HK-2 (cell line): ENCODE results near the gene CUX1.
"Not testable (repeated sequence)": the region's sequence is repeated elsewhere in the genome, so short reads cannot be mapped to it uniquely, and the experiment has no call there.

ENCODE experiments used
- DNase-seq: peaks from one replicate; pipeline ENCODE4 v3.0.0-alpha.2; 2018; ENCODE audit not compliant: unreplicated experiment

The CUX1 gene

DNA sequence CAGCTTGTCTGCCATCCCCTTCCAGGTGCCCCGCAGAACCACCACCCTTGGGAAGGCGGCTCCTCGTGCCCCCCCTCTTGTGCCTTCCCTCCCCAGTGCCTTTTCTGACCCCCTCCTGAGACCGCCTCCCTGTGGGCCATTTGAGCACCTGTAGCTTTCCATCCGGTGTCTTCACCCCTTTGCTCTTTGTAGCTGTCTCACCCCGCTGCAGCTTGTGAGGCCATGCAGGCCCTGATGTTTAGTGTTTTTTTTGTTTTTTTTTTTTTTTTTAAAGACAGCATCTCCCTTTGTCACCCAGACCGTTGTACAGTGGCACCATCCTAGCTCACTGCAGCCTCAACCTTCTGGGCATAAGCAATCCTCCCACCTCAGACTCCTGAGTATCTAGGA, 52.5 kb downstream of the CUX1 start:
- DNase-seq, result no peak

DNA sequence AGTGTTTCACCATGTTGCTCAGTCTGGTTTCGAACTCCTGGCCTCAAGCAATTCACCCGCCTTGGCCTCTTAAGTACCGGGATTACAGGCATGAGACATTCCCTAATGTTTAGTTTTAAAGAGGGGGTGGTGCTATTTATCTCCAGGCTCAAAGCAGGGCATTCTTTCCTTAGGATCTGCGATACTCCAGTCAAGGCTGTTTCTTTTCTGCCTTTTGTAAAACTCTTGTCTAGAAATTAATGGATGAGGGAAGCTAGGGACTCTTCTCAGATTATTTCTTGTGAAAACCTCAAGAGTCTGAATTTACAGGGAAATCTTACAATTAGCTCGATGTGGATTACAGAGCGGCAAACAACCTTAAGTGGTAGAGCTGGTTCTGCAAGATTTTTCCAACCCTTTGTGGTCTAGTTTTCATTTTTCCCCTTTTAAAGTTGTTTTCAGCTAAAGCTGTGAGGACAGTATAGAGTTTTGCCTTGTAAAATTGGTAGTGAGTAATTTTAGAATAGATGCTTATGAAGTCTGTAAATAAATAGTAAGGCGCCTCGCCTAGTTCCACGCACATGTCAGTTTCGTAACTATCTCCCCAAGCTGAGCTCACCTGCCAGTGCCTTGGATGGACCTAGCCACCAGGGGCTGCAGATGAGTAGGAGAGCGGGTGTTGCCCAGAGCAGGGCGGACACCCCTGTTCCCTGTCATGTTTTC, 53.1 kb downstream of the CUX1 start:
- no peak for DNase-seq

DNA sequence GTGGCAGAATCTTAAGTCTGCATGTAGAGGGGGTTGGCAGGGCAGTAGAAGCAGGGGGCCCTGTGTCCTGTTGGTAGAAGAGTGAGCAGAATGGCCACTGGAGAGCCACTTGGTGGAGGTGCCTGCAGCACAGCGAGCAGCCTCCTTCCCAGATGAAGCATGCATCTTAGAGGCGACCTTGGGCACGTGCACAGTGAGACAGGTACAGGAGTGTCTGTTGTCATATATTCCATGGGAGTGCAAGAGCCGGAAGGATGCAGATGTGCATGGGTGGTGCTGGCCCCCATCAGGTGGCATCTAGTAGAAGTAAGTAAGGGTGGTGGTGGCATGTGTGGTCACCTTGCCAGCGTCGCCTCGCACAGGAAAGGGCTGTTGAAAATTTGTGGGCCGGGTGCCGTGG, 53.9 kb downstream of the CUX1 start:
- DNase-seq, result no peak

DNA sequence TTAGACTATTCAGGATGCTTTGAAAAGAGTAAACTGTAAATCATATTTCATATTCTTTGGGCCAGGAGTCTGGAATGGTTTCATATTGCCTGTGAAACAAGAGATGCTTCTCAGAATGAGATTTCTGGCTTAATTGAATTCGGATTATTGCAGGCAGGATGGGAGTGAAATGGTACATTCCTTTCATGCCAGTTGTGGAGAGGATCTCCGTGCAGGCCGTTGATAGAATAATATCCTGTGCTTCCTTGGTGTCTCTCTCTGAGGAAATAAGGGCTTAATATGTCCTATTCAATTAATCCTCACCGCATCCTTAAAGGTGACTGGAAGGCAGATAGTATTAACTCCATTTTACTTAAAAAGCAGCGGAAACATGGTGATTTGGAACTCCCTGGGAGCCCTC, 56.6 kb downstream of the CUX1 start:
- no peak for DNase-seq

DNA sequence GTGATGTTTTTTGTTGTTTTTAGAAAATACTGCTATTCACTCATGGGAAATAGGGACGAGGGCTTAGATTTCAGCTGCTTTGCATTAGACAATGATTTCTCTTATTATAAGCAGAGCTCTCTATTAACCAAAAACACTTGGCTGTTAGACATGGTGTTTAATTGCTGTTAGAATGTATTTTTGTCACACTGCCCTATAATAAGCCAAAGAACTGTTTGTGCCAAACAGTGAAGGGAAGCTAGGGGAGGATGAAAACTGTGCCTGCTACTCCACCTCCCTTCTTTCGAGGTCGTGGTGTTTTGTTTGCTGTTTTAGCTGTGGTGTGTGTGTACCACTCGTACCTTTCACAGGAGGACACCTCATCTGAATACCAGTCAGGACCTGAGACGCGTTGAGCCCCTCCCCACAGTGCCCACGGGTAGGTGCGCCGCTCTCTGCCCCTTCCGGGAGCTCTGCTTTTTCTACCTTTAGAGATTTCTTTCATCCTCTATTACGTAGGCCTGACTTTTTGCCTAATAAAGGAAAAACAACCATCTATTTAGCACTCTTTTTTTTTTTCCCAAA, 57.9 kb downstream of the CUX1 start:
- no peak for DNase-seq

DNA sequence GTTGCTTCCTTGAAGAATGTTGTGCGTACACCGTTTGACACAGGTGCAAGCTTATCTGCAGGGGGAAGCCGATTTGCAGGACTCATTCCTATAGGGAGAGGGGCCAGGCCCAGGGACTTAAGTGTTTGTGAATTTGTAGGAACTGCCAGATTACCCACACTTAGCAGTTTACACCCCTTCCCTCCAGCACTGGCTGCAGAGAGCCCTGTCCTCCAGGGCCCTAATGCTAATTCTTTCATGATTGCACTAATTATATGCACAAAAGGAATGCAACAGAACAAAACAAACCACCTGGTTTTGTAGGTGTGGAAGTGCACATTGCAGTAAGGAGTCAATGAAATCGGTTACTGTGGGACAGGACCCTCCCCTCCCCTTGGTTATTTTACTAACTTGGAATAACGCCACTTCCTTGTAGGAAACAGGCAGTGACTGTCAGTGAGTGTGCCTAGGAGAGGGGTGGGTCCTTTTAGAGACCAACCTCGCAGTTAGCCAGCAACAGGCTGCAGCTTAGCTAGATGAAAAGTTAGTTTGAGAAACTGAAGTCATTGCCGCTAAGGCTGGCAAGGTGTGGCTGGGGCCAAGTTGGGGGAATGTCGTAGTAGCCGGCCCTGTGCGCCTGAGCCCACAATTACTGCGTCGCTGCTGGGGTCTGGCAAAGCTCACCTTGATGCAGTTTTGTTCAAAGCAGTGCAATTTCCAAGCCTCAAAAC, 60.6 kb downstream of the CUX1 start:
- DNase-seq, result no peak

DNA sequence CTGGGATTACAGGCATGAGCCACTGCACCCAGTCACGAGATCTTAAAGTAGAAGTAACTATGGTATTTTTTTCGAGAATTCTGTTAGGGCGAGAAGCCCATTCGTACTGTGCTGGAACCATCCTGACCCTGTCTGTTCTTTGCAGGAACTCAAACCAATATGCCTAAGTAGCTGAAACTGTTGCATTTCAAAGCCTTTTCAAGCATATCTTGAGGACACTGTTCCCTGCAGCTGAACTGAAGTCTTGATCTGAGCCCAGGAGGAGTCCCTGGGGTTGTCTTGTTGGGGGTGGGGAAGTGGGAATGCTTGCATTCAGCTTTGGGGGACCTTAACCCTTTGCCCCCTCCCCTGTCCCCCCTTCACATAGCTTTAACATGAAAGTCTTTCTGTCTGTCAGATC, 61.5 kb downstream of the CUX1 start:
- no peak for DNase-seq

DNA sequence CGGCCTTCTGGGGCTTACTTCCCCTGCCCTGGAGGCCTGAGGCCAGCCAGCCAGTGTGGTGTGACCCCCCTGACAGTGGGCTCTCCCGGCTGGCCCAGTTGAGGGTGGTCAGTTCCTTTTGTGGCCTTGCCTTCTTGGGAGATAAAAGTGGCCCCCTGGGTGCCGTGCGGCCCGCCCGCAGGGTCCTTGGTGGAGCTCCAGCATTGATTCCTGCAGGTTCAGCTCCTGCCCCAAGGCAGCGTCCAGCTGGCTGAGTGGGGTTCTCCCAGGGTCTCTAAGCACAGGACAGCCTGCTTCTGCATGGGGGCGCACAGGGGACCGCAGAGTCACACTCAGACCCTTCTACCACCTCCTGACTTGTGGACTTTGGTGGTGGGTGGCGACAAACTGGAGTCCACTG, 62.1 kb downstream of the CUX1 start:
- DNase-seq, result no peak

DNA sequence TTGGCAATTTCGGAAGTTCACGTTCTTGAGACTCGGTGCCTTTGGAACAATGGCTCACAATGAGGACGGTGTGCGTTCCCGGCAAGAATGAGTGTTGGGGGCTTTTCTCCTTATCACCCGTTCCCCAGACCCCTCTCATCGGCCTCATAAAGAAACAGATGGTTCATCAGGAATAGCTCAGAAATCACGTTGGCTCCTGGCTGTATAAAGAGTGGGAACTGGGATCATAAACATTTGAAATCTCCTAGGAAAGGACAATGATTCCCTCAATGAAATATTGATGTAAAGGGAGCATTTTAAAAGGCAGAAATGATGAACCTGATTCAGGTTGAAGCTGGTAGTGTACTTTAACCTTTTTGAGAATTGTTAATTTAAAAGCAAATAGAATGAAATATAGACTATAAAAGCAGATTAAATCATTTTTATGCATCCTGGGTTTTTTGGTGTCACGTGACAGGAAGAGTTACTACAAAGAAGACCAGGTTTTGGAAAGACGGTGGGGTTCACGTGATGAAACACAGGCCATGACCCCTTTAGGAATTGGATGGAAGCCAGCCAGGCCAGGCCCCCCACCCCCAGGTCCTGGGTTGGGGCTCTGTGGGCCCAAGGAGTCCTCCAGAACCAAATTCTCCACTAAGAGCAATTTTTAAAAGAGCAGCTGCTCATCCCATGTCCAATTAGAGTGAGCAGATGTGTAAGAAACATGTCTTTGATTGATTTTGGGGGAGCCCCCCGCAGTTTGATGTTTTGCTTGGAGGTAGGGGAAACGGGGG, 63.0 kb downstream of the CUX1 start:
- no peak for DNase-seq

DNA sequence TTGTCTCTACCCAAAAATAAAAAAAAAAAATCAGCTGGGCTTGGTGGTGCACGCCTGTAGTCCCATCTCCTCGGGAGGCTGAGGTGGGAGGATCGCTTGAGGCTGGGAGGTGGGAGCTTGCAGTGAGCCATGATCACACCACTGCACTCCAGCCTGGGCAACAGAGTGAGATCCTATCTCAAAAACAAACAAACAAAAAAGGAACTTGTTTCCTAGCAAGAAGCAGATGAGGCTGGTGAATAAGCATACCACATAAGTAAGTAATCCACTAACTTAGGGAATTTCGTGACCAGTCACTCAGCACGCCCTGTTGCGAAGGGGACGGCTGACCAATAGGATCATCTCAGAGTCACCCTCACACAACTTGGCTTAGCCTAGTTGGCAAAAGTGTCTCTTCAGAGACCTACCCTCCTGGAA, 64.6 kb downstream of the CUX1 start:
- DNase-seq, result peak; percentile 54

DNA sequence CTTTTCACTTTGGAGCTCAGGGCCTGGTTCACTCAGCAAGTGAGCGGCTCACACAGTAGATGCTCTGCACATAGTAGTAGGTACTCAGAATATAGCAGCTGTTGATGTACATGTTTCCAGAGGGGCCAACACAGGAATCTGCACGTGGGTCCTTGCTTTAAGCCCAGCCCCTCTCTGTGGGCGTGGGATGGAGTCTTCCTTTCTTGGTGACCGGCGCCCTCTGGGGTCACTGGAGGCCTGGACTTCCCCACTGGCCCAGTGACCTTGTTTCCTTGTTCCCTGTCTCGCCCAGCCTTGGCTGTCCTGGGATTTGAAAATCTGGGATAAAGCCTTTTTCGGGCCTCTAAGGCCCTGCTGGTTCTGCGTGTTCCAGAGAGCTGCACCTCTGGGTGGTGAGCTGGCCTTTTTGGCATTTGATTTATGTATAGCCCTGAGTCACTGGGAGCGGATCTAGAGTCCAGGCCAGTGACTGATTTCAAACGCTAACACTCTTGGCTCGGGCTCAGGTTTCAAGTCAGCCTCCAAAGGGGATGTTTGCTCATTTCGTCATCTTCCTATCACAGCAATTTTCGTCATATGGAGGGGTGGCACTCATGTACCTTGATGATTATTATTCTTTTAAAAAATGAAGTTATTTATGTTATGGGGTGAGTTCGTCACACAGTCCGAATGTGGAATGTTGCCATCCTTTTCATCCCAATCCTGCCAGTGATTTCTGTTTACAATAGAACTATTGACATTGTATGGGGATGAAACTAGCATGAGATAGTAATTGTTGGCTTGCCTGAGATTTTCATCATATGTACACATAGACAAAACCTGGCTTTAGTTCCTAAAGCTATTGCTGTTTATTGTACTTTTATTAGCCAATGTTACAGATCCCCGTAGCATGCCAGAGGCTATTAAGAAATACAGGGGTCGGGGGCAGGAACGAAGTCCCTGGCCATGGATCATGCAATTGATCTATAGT, 65.5 kb downstream of the CUX1 start:
- peak; percentile 88 for DNase-seq

DNA sequence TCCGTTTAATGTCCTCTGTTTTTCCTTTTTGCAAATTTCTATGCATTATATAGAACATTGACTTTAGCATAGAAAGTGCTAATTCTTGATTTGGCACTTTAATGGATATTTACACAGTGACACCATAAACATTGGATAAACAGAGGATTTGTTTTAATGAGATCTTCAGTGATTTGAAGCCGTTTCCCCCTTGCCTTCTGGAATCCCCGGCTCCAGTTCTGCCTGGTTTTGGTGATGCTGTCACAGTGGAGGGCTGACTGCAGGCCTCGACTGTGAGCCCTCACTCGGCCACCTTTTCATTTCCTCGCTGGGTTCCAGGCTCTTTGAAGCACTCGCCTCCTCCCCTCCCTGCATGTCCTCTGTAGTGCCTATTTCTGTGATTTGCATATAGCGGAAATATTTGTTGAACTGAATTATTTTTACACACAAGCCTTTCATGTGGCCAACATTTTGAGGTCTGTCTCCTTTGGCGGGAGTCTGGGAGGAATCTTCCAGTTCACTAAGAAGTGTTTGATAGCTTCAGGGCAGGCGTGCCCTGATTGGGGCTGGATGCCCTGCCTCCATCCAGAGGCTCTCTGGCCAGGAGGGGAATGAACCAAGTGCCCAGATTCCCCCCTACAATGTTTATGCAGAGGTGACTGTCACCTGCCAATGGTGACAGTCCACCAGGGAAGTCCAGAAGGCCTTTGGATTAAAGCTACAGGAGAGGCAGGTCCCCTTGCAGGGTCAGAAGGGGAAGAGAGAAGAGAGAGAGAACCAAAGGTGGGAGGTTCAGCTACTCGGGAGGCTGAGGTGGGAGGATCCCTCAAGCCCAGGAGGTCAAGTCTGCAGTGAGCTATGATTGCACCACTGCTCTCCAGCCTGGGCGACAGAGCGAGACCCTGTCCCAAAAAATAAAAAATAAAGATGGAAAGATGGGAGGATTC, 67.5 kb downstream of the CUX1 start:
- DNase-seq, result no peak

DNA sequence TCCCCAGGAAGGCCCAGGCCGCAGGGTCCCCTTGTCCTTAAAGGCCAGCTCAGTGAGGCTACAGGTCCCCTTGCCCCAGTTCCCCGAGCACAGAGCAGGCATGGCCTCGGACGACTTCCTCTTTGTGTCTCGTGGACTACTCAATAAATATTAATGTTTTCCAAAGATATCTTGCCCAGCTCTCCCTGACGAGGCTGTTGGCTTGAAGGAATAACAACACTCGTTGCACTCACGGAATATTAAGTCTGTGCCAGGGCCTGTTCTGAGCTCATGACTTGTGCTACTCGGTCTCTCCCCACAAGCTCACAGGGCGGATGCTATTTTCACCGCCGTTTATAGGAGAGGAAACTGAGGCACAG, 68.2 kb downstream of the CUX1 start:
- no peak for DNase-seq

DNA sequence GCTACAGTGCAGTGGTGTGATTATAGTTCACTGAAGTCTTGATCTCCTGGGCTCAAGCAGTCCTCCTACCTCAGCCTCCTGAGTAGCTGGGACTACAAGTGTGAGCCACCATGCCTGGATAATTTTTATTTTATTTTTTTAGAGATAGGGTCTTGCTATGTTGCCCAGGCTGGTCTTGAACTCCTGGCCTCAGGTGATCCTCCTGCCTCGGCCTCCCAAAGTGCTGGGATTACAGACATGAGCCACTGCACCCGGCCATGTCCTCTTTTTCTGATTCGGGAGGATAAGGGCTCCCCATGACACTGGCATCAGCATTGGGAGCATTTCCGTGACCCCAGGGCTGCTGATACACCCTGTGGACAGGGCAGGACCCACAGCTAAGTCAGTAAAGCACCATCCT, 69.9 kb downstream of the CUX1 start:
- DNase-seq, result not testable (repeated sequence)

DNA sequence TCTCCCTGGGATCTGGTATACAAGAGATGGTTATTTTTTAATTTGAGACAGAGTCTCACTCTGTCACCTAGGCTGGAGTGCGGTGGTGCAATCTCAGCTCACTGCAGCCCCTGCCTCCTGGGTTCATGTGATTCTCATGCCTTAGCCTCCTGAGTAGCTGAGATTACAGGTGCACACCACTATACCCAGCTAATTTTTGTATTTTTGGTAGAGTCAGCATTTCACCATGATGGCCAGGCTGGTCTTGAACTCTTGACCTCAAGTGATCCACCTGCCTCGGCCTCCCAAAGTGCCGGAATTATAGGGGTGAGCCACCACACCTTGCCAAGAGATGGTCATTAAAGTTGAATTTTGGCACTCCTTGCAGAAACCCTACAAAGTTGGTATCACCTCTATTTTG, 71.1 kb downstream of the CUX1 start:
- DNase-seq, result not testable (repeated sequence)

DNA sequence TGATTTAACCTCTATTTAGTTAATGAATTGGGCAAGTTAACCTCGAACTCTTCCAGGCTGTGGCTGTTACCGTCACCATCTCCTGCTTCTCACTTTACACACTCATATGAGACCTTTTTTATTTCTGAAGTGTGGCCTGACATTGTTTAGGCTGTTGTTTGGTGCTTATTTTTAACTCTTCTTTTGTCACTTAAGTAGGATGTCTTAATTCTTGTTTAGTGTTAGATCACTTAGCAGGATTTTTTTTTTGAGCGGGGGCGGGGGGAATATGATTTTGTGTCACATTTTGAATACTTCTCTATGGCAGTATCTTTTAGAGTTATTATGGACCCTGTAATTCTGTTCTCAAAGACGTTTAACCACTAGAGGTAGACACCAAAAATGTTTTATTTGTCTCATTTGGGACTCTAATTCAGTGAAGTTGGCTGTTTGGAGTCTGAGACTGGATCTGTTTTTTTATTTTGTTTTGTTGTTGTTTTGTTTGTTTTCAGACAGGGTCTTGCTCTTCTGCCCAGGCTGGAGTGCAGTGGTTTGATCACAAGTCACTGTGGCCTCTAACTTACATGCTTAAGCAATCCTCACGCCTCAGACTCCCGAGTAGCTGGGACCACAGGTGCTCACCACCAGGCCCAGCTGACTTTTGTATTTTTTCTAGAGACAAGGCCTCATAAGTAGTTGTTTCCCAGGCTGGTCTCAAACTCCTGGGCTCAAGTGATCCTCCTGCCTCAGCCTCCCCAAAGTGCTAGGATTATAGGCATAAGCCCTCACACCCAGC, 73.5 kb downstream of the CUX1 start:
- DNase-seq, result no peak

DNA sequence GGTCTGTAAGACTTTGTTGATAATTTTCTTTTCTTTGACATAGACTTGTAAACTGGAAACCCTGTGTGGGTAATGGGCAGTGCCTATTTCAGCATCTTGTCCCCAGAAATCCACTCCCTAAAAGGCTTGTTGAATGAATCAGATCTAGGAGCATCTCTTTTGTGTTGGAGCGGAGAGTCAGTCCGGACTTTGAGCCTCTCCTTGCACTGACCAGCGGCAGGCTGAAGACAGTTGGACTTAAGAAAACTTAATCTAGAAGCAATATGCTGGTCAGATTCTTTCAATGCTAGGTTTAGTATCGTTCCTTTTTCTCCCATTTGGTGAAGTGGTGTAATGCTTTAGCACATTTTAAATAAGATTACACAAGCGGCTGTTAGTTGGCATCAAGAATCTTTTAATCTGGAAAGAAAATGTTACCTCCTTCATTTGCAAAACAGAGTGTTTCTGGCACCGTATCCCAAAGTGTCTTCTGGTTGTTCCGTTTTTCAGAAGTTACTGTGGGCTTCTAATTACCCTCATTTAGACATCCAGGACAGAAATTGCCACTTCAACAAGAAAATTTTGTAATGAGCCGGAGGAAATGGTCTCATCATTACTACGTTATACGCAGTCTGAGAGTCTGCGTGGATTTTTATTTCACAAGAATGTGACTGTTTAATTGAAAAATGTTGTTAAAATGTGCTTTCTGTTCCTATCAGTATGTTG, 74.7 kb downstream of the CUX1 start:
- DNase-seq, result no peak

DNA sequence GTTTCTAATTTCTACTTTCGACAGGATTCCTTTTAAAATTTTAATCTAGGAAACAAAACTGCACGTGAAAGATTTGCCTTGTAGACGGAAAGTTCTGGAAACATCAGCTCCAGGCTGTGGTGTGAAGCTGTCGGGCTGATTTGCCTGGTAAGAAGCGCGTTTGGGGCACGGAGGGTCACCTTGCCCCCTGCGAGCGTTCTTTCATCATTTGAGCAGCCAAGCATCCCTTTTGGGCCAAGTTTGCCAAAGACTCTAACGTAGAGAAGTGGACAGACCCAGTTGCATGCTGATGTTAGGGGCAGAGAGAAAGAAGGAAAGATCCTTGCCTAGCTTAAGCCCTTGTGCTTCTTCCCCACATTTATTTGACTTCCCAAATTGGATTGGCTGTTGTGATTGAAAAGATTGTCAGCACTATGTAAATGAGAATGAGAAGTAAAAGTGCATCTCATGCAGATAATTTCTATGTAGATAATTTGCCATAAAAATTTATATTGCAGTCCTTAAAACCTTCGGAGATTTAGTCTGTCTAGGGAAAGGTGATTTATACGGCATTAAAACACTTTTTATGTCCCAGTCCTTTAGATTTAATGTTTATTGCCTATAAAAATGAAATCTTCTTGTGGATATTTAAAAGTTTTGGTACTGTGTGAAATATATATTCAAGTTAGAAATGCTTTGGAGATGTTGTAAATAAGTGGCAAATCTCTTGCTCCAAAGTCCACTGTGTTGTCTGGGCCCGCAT, 76.1 kb downstream of the CUX1 start:
- no peak for DNase-seq
